GM23338 (cell line): Measurements from ENCODE around the gene OTOG. TPM values are rescaled to one million over a fixed set of nuclear protein-coding genes. Genes with fewer than 3 reads are reported as not detected.

Experiments used
- ATAC-seq: fragments of 200-7000 bp; cut with Tn5 transposase; 3 replicates; pipeline ENCODE4 v1.9.1; 2020
- DNase-seq: peaks from one replicate; pipeline ENCODE4 v3.0.0-alpha.2; 2015; ENCODE audit warnings: low spot score
- H2AFZ ChIP-seq: fragments of 200-600 bp; sonication (generic); 2 replicates; pipeline ENCODE4 v1.8.0; 2016; ENCODE audit warnings: antibody characterized with exemption, mild to moderate bottlenecking, moderate library complexity
- H3F3A ChIP-seq: fragments of 200-600 bp; sonication (generic); replicated peaks from 2 replicates; pipeline ENCODE4 v1.8.0; 2017; ENCODE audit warnings: antibody characterized with exemption, mixed run types, low read depth
- H3K27ac ChIP-seq: fragments of 200-600 bp; sonication (generic); 2 replicates; pipeline ENCODE4 v1.6.1; 2016; ENCODE audit warnings: low read depth
- H3K27me3 ChIP-seq: fragments of 200-600 bp; sonication (generic); 2 replicates; pipeline ENCODE4 v1.8.0; 2016; ENCODE audit warnings: mild to moderate bottlenecking, mixed run types, moderate library complexity; ENCODE audit not compliant: insufficient read depth
- H3K36me3 ChIP-seq: fragments of 200-600 bp; sonication (generic); 2 replicates; pipeline ENCODE4 v1.8.0; 2016; ENCODE audit warnings: mild to moderate bottlenecking; ENCODE audit not compliant: insufficient read depth
- H3K4me1 ChIP-seq: fragments of 200-600 bp; sonication (generic); 2 replicates; pipeline ENCODE4 v1.8.0; 2016; ENCODE audit warnings: mild to moderate bottlenecking, moderate library complexity; ENCODE audit not compliant: insufficient read depth
- H3K4me2 ChIP-seq: fragments of 200-600 bp; sonication (generic); 2 replicates; pipeline ENCODE4 v1.7.1; 2017; ENCODE audit warnings: mixed run types
- H3K4me3 ChIP-seq: fragments of 200-600 bp; sonication (generic); 2 replicates; pipeline ENCODE4 v1.6.1; 2016; ENCODE audit warnings: mixed run types
- H3K79me2 ChIP-seq: fragments of 200-600 bp; sonication (generic); replicated peaks from 2 replicates; pipeline ENCODE4 v1.8.0; 2017; ENCODE audit warnings: mild to moderate bottlenecking; ENCODE audit not compliant: insufficient read depth
- H3K9me2 ChIP-seq: fragments of 200-600 bp; sonication (generic); 2 replicates; pipeline ENCODE4 v1.8.0; 2017; ENCODE audit not compliant: insufficient read depth
- H4K20me1 ChIP-seq: fragments of 200-600 bp; sonication (generic); replicated peaks from 2 replicates; pipeline ENCODE4 v1.8.0; 2017; ENCODE audit warnings: mild to moderate bottlenecking; ENCODE audit not compliant: insufficient read depth
- H3K27ac Mint-ChIP-seq: 2 replicates; pipeline ENCODE4 v1.8.0; 2020; ENCODE audit warnings: inconsistent platforms, mild to moderate bottlenecking, moderate library complexity, mixed read lengths
- H3K27me3 Mint-ChIP-seq: 3 replicates; pipeline ENCODE4 v1.8.0; 2022; ENCODE audit warnings: low read depth, mild to moderate bottlenecking, moderate library complexity, mixed read lengths, inconsistent platforms; ENCODE audit not compliant: insufficient read depth, poor library complexity
- H3K36me3 Mint-ChIP-seq: 3 replicates; pipeline ENCODE4 v1.8.0; 2021; ENCODE audit warnings: low read depth, mild to moderate bottlenecking, inconsistent platforms, moderate library complexity, mixed read lengths
- H3K4me1 Mint-ChIP-seq: 3 replicates; pipeline ENCODE4 v1.8.0; 2020; ENCODE audit warnings: mild to moderate bottlenecking, inconsistent platforms, mixed read lengths
- H3K4me3 Mint-ChIP-seq: 3 replicates; pipeline ENCODE4 v1.8.0; 2021; ENCODE audit warnings: moderate library complexity, mild to moderate bottlenecking, inconsistent platforms, mixed read lengths
- H3K9me3 Mint-ChIP-seq: 3 replicates; pipeline ENCODE4 v1.8.0; 2020; ENCODE audit warnings: moderate library complexity, mild to moderate bottlenecking, inconsistent platforms, mixed read lengths
- CTCF ChIP-seq, 2 experiments: fragments of 200-600 bp in 1 of 2; sonication (generic) in 1 of 2; conservative IDR thresholded peaks; 2 replicates each; pipeline versions ENCODE4 v1.5.1 to v1.6.1; 2016 to 2017; ENCODE audit warnings: antibody characterized with exemption in 2 of 2, low read depth in 2 of 2, mild to moderate bottlenecking in 2 of 2, moderate library complexity in 1 of 2
- EZH2 ChIP-seq: fragments of 200-600 bp; sonication (generic); IDR thresholded peaks from one replicate; pipeline ENCODE4 v1.8.0; 2017; ENCODE audit warnings: antibody characterized with exemption, mild to moderate bottlenecking, low read depth; ENCODE audit not compliant: unreplicated experiment
- JUNB ChIP-seq: IDR thresholded peaks from one replicate; pipeline ENCODE4 v1.6.1; 2016; ENCODE audit warnings: antibody characterized with exemption; ENCODE audit not compliant: unreplicated experiment
- POLR2AphosphoS5 ChIP-seq: IDR thresholded peaks from 2 replicates; pipeline ENCODE4 v1.6.1; 2016; ENCODE audit warnings: antibody characterized with exemption, low read depth
- ZNF331 ChIP-seq: fragments of 250-450 bp; sonication (Bioruptor Pico); IDR thresholded peaks from 2 replicates; pipeline ENCODE4 v1.5.0; 2020; ENCODE audit warnings: low read depth, mild to moderate bottlenecking, moderate library complexity
- polyA plus RNA-seq: library from polyadenylated mRNA; unstranded; fragments of >200 nt; fragmentation: Nextera tagmentation; extraction: Ambion mirVana; gene quantifications from 2 replicates; pipeline ENCODE4 v1.2.1, GENCODE V29; 2016
- total RNA-seq: library from RNA; depleted of rRNA; stranded (reverse); fragments of >200 nt; shearing (Covaris generic); gene quantifications from 2 replicates; pipeline ENCODE4 v1.2.3, GENCODE V29; 2014
- TF ChIP-seq, protein P1 (sequence below): fragments of 250-450 bp; sonication (Bioruptor Pico); IDR thresholded peaks from 2 replicates; pipeline ENCODE4 v1.5.0; 2020; ENCODE audit warnings: mild to moderate bottlenecking, moderate library complexity

The OTOG gene
- total and polyA plus RNA-seq, 2 experiments from 2014 or later = 0.40 to 0.52 TPM

DNA sequence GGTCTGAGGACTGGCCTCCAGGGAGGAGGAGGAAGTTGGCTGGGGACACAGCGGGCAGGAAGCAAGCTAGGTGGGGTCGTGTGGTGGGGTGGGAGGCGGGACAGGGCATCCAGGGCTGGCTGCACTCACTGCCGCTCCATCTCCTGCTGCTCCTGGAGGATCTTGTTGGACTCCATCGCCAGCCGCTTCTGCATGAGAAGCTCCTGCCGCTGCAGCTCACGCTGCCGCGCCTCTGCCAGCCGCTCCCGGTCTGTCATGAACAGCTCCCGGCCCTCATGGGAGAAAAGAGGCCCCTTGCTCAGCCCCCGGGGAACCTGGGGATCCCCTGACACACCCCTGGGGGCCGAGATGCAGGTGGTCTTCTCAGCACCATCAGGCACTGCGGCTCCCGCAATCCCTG lies 24.4 kb upstream of the OTOG start:
- Mint-ChIP-seq H3K27me3 (peaks cover 10% of the 10 kb centered on the region), H3K4me3 (no peak overlapping the region), H3K9me3 (no peaks in the 10 kb centered on the region; the same call in 2 of the 3 replicates), H3K27ac (no peak overlapping the region), H3K36me3 (peaks cover 5% of the 10 kb centered on the region; the same call in 2 of the 3 replicates), H3K4me1 (peaks cover 18% of the 10 kb centered on the region)
- no peaks in the 10 kb centered on the region for H3K79me2 ChIP-seq
- no peaks in the 10 kb centered on the region for H3K36me3 ChIP-seq
- ATAC-seq (no peak), DNase-seq (no peak)
- H3K4me1 ChIP-seq = peaks cover 14% of the 10 kb centered on the region; the same call in 1 of the 2 replicates
- H3K4me2 ChIP-seq = no peak overlapping the region
- no peak overlapping the region for H3K27ac ChIP-seq
- no peak overlapping the region for H2AFZ ChIP-seq
- H3K27me3 ChIP-seq = no peaks in the 10 kb centered on the region
- TF ChIP-seq JUNB (no peak), ZNF331 (no peak), EZH2 (no peak), POLR2AphosphoS5 (no peak), CTCF (conservative IDR thresholded peaks at IDR 0.05; ENCODE audit: low read depth in 2 of 2) (no peak)
- TF ChIP-seq, protein P1, sequence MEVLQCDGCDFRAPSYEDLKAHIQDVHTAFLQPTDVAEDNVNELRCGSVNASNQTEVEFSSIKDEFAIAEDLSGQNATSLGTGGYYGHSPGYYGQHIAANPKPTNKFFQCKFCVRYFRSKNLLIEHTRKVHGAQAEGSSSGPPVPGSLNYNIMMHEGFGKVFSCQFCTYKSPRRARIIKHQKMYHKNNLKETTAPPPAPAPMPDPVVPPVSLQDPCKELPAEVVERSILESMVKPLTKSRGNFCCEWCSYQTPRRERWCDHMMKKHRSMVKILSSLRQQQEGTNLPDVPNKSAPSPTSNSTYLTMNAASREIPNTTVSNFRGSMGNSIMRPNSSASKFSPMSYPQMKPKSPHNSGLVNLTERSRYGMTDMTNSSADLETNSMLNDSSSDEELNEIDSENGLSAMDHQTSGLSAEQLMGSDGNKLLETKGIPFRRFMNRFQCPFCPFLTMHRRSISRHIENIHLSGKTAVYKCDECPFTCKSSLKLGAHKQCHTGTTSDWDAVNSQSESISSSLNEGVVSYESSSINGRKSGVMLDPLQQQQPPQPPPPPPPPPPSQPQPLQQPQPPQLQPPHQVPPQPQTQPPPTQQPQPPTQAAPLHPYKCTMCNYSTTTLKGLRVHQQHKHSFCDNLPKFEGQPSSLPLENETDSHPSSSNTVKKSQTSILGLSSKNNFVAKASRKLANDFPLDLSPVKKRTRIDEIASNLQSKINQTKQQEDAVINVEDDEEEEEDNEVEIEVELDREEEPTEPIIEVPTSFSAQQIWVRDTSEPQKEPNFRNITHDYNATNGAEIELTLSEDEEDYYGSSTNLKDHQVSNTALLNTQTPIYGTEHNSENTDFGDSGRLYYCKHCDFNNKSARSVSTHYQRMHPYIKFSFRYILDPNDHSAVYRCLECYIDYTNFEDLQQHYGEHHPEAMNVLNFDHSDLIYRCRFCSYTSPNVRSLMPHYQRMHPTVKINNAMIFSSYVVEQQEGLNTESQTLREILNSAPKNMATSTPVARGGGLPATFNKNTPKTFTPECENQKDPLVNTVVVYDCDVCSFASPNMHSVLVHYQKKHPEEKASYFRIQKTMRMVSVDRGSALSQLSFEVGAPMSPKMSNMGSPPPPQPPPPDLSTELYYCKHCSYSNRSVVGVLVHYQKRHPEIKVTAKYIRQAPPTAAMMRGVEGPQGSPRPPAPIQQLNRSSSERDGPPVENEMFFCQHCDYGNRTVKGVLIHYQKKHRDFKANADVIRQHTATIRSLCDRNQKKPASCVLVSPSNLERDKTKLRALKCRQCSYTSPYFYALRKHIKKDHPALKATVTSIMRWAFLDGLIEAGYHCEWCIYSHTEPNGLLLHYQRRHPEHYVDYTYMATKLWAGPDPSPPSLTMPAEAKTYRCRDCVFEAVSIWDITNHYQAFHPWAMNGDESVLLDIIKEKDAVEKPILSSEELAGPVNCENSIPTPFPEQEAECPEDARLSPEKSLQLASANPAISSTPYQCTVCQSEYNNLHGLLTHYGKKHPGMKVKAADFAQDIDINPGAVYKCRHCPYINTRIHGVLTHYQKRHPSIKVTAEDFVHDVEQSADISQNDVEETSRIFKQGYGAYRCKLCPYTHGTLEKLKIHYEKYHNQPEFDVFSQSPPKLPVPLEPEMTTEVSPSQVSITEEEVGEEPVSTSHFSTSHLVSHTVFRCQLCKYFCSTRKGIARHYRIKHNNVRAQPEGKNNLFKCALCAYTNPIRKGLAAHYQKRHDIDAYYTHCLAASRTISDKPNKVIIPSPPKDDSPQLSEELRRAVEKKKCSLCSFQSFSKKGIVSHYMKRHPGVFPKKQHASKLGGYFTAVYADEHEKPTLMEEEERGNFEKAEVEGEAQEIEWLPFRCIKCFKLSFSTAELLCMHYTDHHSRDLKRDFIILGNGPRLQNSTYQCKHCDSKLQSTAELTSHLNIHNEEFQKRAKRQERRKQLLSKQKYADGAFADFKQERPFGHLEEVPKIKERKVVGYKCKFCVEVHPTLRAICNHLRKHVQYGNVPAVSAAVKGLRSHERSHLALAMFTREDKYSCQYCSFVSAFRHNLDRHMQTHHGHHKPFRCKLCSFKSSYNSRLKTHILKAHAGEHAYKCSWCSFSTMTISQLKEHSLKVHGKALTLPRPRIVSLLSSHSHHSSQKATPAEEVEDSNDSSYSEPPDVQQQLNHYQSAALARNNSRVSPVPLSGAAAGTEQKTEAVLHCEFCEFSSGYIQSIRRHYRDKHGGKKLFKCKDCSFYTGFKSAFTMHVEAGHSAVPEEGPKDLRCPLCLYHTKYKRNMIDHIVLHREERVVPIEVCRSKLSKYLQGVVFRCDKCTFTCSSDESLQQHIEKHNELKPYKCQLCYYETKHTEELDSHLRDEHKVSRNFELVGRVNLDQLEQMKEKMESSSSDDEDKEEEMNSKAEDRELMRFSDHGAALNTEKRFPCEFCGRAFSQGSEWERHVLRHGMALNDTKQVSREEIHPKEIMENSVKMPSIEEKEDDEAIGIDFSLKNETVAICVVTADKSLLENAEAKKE (CRISPR knock-in tag) = no peak
- no peaks in the 10 kb centered on the region for H3F3A ChIP-seq
- H3K9me2 ChIP-seq = 0 out of 2 replicates have a peak, but pooled peaks cover 5% of the 10 kb centered on the region
- H4K20me1 ChIP-seq = no peaks in the 10 kb centered on the region
- no peak overlapping the region for H3K4me3 ChIP-seq
